GM10266 (cell line): ENCODE data around the gene VN1R5.

Experiments
- DNase-seq: peaks from one replicate; pipeline ENCODE4 v3.0.0; 2012; ENCODE audit errors: extremely low spot score
- CTCF ChIP-seq: IDR thresholded peaks from 2 replicates; pipeline ENCODE4 v1.5.1; 2012; ENCODE audit warnings: mild to moderate bottlenecking, low read depth; ENCODE audit not compliant: control insufficient read depth, insufficient read depth; ENCODE audit errors: missing control alignments

VN1R5 gene

DNA sequence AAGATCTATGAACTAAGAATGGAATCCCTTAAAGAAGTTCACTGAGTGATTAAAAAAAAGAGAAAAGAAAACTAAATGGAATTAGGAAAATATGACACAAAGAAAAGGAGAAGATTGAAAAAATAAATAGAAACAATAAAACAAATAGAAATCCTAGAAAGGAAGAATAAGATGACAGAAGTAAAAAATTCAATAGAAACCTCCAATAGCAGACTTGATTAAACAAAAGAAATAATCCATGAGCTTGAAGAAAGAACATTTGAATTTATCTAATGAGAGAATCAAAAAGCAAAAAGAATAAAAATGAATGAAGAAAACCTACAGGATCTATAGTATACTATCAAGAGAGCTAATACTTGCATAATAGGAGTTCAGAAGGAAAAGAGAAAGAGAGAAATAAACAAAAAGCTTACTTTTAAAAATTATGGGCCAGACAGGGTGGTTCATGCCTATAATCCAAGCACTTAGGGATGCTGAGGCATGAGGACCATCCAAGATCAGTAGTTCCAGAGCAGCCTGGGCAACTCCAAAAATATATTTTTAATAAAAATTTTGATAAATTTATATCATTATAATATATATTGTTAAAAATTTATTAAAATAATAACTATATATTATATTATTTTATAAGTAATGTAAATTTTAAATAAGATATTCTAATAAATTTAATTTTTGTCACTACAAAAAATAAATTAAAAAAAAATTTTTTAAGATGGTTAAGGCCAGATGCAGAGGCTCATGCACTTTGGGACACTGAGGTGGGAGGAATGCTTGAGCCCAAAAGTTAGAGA lies 9.4 kb upstream of the VN1R5 start:
- TF ChIP-seq CTCF: no peak

GRCh38 chr1:247247568-247247967 lies 8.3 kb upstream of the VN1R5 start:
- TF ChIP-seq CTCF: no peak
- no peak for DNase-seq

More for the DNA sequence above, 9.4 kb upstream of the VN1R5 start:
- no peak for DNase-seq

DNA sequence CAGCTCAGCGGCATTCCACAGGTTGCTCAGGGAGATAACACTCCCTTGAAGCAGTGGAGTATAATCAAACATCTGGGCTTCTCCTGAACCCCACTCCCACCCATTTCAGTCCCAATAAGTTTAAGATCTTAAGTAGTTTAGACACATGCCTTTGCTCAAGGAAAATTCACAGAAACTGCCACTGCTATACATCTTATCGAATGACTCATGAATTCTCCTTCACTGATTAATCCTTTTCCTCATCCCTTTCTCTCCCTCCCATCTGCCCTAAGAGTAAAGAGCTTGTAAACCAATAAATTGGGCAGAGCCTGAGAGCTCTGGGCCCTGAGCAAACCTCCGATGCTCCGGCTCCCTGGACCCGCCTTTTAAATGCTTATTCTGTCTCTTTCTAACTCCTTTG lies 10.2 kb downstream of the VN1R5 start:
- no peak for TF ChIP-seq CTCF
- no peak for DNase-seq

DNA sequence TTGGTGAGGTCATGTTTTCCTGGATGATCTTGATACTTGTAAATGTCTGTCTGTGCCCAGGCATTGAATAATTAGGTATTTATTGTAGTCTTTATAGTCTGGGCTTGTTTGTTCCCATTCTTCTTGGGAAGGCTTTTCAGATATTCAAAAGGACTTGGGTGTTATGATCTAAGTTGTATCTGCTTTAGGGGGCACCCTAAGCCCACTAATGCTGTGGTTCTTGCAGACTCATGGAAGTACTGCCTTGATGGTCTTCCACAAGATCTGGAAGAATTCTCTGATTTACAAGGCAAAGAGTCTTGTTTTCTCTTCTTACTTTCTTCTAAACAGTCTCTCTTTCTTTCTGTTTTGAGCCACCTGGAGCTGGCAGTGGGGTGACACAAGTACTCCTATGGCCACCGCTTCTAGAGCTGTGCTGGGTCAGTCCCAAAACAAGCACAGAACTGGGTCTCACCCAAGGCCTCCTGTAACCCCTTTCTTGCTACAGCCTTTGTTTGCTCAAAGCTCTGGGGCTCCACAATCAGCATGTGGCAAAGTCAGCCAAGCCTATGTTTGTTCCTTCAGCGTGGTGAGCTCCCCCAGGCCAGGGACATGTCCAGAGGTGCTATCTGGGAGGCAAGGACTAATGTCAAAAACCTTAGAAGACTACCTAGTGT lies 12.6 kb downstream of the VN1R5 start:
- DNase-seq: no peak
- no peak for TF ChIP-seq CTCF

- no peak for DNase-seq
- no peak for TF ChIP-seq CTCF
Measured at GRCh38 chr1:247269133-247269532, 13.3 kb downstream of the VN1R5 start.

GRCh38 chr1:247270003-247270402 lies 14.1 kb downstream of the VN1R5 start:
- no peak for TF ChIP-seq CTCF
- DNase-seq: no peak

GRCh38 chr1:247273013-247273412 lies 17.1 kb downstream of the VN1R5 start:
- no peak for DNase-seq
- no peak for TF ChIP-seq CTCF
